ENCODE measurements around the gene MPC2. TPM values are rescaled to one million over a fixed set of nuclear protein-coding genes. Genes with fewer than 3 reads are reported as not detected.

The MPC2 gene
- total RNA-seq, 1 experiment from 2014 or later = 32.9 TPM

- no peak overlapping the region for H2BK20ac ChIP-seq (ENCODE audit: low read depth, low read length, poor library complexity, severe bottlenecking)
- H3K4me3 Mint-ChIP-seq = no peak overlapping the region
- H3K27me3 ChIP-seq (ENCODE audit: insufficient read depth, low read length) = no peaks in the 10 kb centered on the region
- no peaks in the 10 kb centered on the region for H4K20me1 ChIP-seq (ENCODE audit: control insufficient read depth, insufficient read depth, insufficient read length)
- H3K14ac ChIP-seq (ENCODE audit: insufficient read depth, low read length) = no peak overlapping the region
- peaks cover 10% of the 10 kb centered on the region in 2 experiments for H3K4me1 Mint-ChIP-seq
- H3K79me2 ChIP-seq (ENCODE audit: insufficient read depth, low read length) = no peaks in the 10 kb centered on the region
- no peak overlapping the region for H3K27ac ChIP-seq (ENCODE audit: insufficient read length, low read depth, low read length)
- no CpG with 5 or more reads among the region's 3 CpGs for WGBS (ENCODE audit: extremely low coverage, insufficient read length, low lambda C conversion rate)
- no peak overlapping the region for H2BK120ac ChIP-seq (ENCODE audit: low read depth, low read length, poor library complexity, severe bottlenecking)
- no peak overlapping the region for H3K9ac ChIP-seq (ENCODE audit: extremely low read depth, insufficient read length, low read length)
- 0 out of 2 replicates have a peak, but pooled peaks cover 3% of the 10 kb centered on the region for H3K4me1 ChIP-seq (ENCODE audit: insufficient read depth, low read length)
- H3K9me3 Mint-ChIP-seq = no peaks in the 10 kb centered on the region
- no peak overlapping the region for H2AFZ ChIP-seq (ENCODE audit: low read length)
- no peak overlapping the region for H3K4ac ChIP-seq (ENCODE audit: low read depth, low read length)
- no peaks in the 10 kb centered on the region for H3K9me3 ChIP-seq (ENCODE audit: control insufficient read depth, low read depth, low read length)
- no peak overlapping the region for H3T11ph ChIP-seq (ENCODE audit: low read length)
- no peaks in the 10 kb centered on the region for H3K23me2 ChIP-seq (ENCODE audit: insufficient read length, low read depth, low read length, poor library complexity, severe bottlenecking)
- no peak overlapping the region for H2BK15ac ChIP-seq (ENCODE audit: low read depth, low read length)
- no peak overlapping the region for H4K5ac ChIP-seq (ENCODE audit: insufficient read length, low read depth, low read length)
- H3K18ac ChIP-seq (ENCODE audit: insufficient read length, low read depth, low read length) = no peak overlapping the region
- no peak overlapping the region for H3K27ac Mint-ChIP-seq
- H3K36me3 Mint-ChIP-seq (ENCODE audit: insufficient read depth in 1 of 3, low read depth in 3 of 3) = no peaks in the 10 kb centered on the region
- no peak overlapping the region for H3K23ac ChIP-seq (ENCODE audit: insufficient read length, low read depth, low read length)
- H3K4me2 ChIP-seq (ENCODE audit: insufficient read depth, insufficient read length, low read length) = no peak overlapping the region
- no peak for DNase-seq
- no peaks in the 10 kb centered on the region for H3K79me1 ChIP-seq (ENCODE audit: insufficient read depth, low read depth, low read length, poor library complexity, severe bottlenecking)
- H3K27me3 Mint-ChIP-seq (ENCODE audit: low read depth) = no peaks in the 10 kb centered on the region
- no peak overlapping the region for H2BK12ac ChIP-seq (ENCODE audit: insufficient read length, low read depth, low read length)
- no peak overlapping the region for H3K56ac ChIP-seq (ENCODE audit: insufficient read length, low read depth, low read length)
- TF ChIP-seq, protein P1, sequence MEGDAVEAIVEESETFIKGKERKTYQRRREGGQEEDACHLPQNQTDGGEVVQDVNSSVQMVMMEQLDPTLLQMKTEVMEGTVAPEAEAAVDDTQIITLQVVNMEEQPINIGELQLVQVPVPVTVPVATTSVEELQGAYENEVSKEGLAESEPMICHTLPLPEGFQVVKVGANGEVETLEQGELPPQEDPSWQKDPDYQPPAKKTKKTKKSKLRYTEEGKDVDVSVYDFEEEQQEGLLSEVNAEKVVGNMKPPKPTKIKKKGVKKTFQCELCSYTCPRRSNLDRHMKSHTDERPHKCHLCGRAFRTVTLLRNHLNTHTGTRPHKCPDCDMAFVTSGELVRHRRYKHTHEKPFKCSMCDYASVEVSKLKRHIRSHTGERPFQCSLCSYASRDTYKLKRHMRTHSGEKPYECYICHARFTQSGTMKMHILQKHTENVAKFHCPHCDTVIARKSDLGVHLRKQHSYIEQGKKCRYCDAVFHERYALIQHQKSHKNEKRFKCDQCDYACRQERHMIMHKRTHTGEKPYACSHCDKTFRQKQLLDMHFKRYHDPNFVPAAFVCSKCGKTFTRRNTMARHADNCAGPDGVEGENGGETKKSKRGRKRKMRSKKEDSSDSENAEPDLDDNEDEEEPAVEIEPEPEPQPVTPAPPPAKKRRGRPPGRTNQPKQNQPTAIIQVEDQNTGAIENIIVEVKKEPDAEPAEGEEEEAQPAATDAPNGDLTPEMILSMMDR (conservative IDR thresholded peaks at IDR 0.05) = no peak
- no peak overlapping the region for H2AK5ac ChIP-seq (ENCODE audit: insufficient read length, low read length)
- no peak overlapping the region for H4K91ac ChIP-seq (ENCODE audit: insufficient read length, low read depth, low read length)
- no peak overlapping the region for H2BK5ac ChIP-seq (ENCODE audit: insufficient read length, low read length)
- no peak overlapping the region for H4K8ac ChIP-seq (replicated peaks; ENCODE audit: insufficient read length, low read depth, low read length)
Measured at GRCh38 chr1:167876597-167877175, 60.2 kb downstream of the MPC2 start.

Data from H9 (cell line).